Stimulated activated CD8-positive, alpha-beta memory T cell treated with anti-CD3 and anti-CD28 coated beads, Interleukin-15, amount 100 ng/mL, for 48 hours (primary cell): Measurements from ENCODE around the gene PLB1.

Experiments
- DNase-seq, 2 donors: peaks; one replicate each; pipeline ENCODE4 v3.0.0-alpha.2; 2020; ENCODE audit warnings: low read depth in 2 of 2

PLB1 gene

DNA sequence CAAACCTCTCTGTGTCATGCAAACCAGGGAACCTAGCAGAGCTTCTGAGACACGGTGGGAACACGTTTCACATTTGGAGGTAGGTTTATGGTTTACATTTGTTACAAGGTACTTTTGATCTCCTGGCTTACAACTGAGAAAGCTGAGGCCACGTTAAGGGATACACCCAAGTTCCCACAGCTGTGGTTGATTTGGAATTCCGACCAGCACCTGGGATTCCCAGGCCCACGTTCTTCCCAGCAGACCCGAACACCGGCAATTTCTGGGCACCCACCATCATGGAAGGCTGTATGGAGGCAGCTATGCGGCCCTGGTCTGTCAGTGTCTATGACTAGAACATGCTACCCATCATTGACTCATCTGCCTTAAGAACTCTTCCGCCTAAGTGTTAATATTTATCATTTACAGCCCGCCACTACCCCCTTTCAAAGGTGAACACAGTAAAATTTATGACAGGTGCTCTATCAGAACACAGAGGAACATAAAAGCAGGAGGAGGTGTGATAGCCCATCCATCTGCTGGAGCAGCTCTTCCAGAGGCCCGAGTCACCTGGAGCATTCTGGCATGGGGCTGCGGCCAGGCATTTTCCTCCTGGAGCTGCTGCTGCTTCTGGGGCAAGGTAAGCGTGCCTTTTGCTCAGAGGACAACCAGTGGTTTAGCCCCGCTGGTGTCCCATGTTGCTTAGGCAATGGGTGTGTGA, at the start of gene PLB1:
PLB1 (plus strand) TSS at position 510 of the 700 bp plus-strand sequence; CDS start at position 565, 55 bp downstream.
- no peak for DNase-seq

GRCh38 chr2:28446531-28446930, 49.3 kb upstream of the PLB1 start:
- DNase-seq, result no peak

- DNase-seq, result no peak
These were observed 48.8 kb upstream of the PLB1 start for GRCh38 chr2:28447086-28447485.

GRCh38 chr2:28447943-28448792, 47.7 kb upstream of the PLB1 start:
- no peak for DNase-seq

- DNase-seq, result no peak
These were observed 47.1 kb upstream of the PLB1 start for GRCh38 chr2:28448793-28449100.

DNA sequence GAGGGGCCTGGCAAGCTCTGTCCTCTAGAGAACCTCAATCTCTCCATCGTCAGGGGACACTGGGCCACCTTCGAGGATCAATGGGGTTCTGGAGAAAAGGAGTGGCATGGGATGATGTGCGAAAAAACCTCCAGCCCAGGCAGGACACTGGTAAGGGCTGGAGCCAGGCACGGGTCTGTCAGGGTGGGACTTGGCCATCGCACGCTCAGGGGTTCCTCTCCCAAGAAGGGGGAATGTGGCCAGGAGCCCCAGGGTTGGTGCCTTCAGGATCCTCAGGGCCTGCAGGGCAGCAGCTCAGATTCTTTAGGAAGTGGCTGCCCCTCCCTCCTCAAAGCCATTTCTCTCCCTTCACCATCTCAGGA, 46.8 kb upstream of the PLB1 start:
- DNase-seq, result no peak

DNA sequence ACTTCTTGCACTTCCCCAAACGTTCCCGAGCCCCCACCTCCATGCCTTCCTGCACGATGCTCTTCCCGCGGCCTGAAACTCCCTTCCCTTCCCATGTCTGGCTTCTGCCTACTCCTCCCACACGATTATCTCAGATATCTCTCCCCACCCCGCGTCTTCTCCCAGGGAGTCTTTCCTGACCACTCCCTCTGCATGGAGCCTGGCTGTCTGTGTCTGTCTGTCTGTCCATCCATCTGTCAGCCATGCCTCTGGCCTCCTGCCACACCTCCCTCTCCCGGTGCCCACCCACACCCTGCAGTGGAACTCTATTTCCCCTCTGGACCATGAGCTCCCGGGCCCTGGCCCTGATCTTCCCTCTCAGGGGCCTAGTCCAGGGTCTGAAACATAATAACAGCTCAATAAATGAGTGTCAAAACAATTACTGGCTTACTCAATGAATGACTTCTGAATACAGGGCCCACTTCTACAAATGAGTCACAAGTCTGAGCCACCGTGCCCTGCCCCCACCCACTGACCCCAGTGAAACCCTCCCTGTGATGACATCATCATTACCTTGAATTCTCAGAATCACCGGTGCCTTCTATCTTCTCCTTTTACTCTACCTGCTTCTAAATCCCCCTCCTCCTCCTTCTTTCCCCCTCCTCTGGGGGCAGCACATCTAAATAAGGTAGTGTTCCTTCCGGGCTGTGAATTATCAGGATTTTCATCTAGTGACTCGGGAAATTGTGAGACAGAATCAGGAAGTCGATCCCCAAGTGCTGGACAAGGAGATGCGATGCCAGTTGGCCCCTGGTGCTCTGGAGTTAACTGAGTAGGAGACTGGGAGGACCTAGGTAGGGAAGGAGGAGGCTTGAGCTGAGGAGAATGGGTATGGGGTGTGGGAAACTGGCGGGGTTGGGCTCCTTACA, 46.1 kb upstream of the PLB1 start:
- peak; percentile 77 to 85 for DNase-seq

DNA sequence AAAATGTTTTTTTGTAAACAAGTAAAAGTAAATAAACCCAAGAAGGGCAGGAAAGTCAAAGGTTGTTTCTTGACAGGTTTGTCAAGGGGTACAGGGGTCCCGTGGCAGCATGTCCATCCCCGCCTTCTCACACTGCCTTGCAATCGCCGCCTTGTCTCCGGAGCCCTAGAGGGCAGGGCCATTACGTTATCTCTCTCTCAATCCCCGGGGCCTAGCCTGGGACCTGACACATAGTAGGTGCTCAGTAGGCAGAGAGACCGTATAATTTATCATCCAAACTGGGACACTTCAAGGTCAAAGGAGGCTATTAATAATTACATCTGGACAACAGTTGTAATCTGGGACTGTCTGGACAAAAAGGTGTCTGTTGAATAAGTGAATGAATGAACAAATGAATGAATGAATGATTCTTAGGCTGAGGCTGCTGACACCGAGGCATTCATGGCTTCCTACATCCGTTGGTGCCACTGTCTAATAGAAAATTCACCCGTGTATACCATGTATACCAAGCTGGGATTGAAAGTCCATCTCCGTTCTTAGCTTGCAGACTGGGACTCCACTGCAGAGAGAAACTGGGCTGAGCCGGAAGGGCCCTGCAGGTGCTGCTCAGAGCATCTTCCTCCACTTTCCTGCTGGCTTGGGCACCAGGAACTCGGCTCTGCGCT, 44.8 kb upstream of the PLB1 start:
- no peak for DNase-seq

GRCh38 chr2:28451793-28452533, 43.9 kb upstream of the PLB1 start:
- no peak for DNase-seq

DNA sequence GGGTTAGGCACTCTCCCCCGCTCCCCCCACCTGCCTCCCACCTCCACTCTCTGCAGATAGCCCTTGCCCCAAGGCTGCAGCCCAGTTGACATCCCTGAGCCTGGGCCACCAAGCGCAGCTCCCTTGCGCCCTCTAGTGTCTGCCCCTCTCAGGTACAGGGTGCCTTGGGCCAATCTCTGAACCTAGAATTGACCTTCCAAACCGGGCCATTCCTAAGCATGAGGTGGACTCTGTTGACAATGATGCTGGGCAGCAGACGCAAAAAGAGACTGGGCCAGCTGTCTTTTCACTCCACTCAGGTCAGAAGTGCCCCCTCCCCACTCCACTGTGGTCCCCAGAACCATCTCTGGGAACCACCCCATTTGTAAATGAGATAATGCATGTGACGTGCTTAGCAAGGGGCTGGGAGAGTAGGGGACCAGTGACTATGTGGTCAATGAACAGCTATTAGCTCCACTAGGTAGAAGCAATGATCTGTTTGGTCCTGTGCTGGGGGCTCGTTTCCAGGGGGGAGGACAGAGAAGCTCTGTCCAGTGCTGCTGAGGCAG, 43.3 kb upstream of the PLB1 start:
- DNase-seq, result peak; percentile 62 to 63

- no peak for DNase-seq
These were observed 42.5 kb upstream of the PLB1 start for GRCh38 chr2:28453396-28453795.

DNA sequence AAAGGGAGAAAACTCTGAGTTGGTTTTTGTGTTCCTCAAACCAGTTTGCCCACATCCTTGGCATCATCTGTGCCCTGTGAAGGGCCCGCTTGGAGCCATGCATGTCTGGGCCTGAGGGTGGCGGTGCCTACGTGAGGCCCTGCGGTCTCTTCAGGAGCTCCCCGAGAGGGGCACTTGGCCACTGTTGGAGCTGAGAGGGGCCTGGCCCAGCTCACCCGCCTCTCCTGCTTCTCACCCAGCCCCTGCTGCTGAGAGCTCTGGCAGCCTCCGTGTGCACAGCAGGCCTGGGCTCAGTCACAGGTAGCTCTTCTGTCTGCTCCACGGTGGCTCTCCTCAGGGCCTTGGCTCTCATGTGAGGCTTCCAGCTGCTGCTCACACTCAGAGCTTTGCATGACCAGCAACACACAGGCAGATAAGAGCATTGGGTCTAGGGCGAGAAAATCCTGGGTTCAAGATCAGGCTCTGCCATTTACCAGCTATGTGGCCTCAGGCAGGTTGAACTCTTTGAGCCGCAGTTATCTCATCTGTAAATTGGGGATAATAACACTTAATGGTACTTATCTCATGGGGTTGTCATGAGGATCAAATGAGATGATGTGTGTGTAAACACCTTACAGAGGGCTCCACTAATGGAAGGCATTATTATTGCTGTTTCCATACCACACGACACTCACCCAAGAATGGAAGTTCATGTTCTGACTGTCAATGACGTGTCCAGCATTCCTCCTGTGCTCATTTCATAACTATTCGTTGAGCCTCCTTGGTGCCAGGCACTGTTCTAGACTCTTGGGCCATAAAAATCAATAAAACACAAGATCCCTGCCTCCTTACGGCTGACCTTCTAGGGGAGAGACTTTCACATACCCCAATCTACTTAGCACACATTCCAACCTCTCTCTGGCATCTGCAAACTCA, 41.6 kb upstream of the PLB1 start:
- DNase-seq, result no peak

GRCh38 chr2:28457237-28457636, 38.6 kb upstream of the PLB1 start:
- DNase-seq, result no peak

DNA sequence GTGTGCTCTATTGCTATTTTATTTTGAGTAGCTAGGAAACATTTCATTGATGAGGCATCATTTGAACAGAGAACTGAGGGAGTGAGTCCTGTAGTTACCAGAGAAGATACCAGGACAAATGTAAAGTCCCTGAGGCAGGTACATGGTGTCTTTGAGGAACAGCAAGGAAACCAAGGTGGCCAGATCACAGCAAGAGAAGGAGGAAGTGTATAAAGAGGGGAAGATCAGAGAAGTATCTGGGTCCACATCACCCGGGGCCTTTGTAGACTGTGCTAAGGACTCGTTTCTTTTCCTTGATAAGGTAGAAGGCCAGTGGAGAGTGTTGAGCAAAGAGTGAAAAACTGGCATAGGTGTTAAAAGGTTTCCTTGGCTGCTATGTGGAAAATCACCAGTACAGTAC, 34.8 kb upstream of the PLB1 start:
- no peak for DNase-seq

- no peak for DNase-seq
These were observed 33.7 kb upstream of the PLB1 start for GRCh38 chr2:28462122-28462521.

DNA sequence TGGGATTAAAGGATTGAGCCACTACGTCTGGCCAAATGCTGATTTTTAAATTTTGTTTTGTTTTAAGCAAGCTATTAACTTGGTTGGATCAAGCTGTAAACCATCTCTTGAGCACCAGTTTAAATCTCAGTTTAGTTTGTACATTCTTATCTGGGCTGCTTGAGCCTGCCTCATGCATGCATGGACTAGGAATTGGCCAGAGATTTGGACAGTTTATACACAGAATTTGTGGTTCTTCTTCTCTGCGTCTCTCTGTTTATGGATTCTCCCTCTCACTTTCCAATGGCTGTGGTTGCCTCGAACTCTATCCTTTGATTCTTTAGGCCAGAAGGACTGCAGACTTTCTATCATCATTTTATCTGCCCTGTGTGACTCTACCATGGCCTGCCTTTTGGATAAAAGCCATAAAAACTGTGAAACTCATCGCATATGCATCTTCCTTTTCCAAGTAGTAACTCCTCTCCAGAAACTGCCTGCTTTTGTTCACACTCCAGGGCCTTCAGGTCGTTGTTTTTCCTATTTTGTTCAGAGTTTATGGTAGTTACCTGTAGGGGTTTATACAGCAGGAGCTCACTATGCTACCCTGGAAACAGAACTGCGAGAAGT, 32.5 kb upstream of the PLB1 start:
- DNase-seq, result no peak

GRCh38 chr2:28463893-28464292, 32.0 kb upstream of the PLB1 start:
- no peak for DNase-seq

- DNase-seq, result no peak
These were observed 30.5 kb upstream of the PLB1 start for GRCh38 chr2:28465148-28465885.

DNA sequence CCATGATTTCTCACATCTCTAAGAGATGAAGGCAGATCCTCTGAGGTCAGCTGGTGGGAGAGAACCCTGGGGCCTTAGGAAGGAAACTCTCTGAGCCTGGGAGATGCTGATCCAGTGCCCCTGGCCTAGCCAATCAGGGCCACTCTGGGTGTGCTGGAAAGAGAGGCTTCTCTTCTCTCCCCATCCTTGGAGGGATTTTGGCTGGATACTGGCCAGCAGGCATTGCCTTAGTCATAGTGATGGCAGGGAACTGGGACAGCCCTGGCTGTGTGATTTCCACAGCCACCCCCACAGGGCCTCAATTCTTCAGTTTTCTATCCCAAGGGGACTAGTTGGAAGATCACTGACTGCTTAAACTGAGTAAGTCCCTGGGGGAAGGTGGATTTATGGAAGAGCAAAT, 26.6 kb upstream of the PLB1 start:
- DNase-seq, result no peak
